Erythroblast (primary cell): ENCODE results near the gene CHST8.

Experiments used
- GATA1 ChIP-seq: IDR thresholded peaks from 2 replicates; pipeline ENCODE4 v1.6.1; 2011; ENCODE audit warnings: low read depth, mild to moderate bottlenecking, control low read depth, low read length, moderate library complexity
- POLR2A ChIP-seq: IDR thresholded peaks from 2 replicates; pipeline ENCODE4 v1.6.1; 2011; ENCODE audit warnings: mild to moderate bottlenecking, low read length

- no peak for TF ChIP-seq POLR2A
- TF ChIP-seq GATA1 = no peak
Measured at GRCh38 chr19:33803383-33803782, 181.6 kb downstream of the CHST8 start.
